Fibroblast of skin of right biceps (primary cell): ENCODE results near the gene DMD.

Source experiments
- DNase-seq: peaks from one replicate; pipeline ENCODE4 v3.0.0-alpha.2; 2013

The DMD gene

GRCh38 chrX:31138124-31138523 is 2073.2 kb downstream of the DMD start:
- DNase-seq: no peak

- no peak for DNase-seq
Observed at GRCh38 chrX:31136144-31136611, 2075.2 kb downstream of the DMD start.

- DNase-seq: no peak
Observed at GRCh38 chrX:31132821-31133241, 2078.5 kb downstream of the DMD start.

GRCh38 chrX:31130457-31131220 is 2080.7 kb downstream of the DMD start:
- no peak for DNase-seq

GRCh38 chrX:31128855-31129254 is 2082.5 kb downstream of the DMD start:
- no peak for DNase-seq

- no peak for DNase-seq
Observed at GRCh38 chrX:31127716-31128115, 2083.6 kb downstream of the DMD start.

- DNase-seq: peak; percentile 62
Observed at GRCh38 chrX:31126205-31126604, 2085.1 kb downstream of the DMD start.

- no peak for DNase-seq
Observed at GRCh38 chrX:31124536-31124935, 2086.8 kb downstream of the DMD start.

GRCh38 chrX:31123335-31123734 is 2088.0 kb downstream of the DMD start:
- DNase-seq: no peak

GRCh38 chrX:31117266-31117665 is 2094.1 kb downstream of the DMD start:
- DNase-seq: no peak

GRCh38 chrX:31115398-31115797 is 2096.0 kb downstream of the DMD start:
- DNase-seq: no peak

- no peak for DNase-seq
Observed at GRCh38 chrX:31114858-31115257, 2096.5 kb downstream of the DMD start.

GRCh38 chrX:31112226-31112999 is 2098.9 kb downstream of the DMD start:
- DNase-seq: no peak

GRCh38 chrX:31110657-31111056 is 2100.7 kb downstream of the DMD start:
- no peak for DNase-seq

- no peak for DNase-seq
Observed at GRCh38 chrX:31099536-31100090, 2111.7 kb downstream of the DMD start.

GRCh38 chrX:31098079-31098478 is 2113.3 kb downstream of the DMD start:
- DNase-seq: no peak

GRCh38 chrX:31093639-31093975 is 2117.7 kb downstream of the DMD start:
- no peak for DNase-seq

GRCh38 chrX:31092970-31093638 is 2118.2 kb downstream of the DMD start:
- no peak for DNase-seq

- DNase-seq: no peak
Observed at GRCh38 chrX:31092476-31092875, 2118.9 kb downstream of the DMD start.

- no peak for DNase-seq
Observed at GRCh38 chrX:31091819-31092218, 2119.5 kb downstream of the DMD start.

GRCh38 chrX:31074522-31074921 is 2136.8 kb downstream of the DMD start:
- DNase-seq: no peak

- no peak for DNase-seq
Observed at GRCh38 chrX:31071725-31072124, 2139.6 kb downstream of the DMD start, which contains the start of gene FTHL17. TSS of gene FTHL17 (minus strand) at chrX:31072041. CDS start at chrX:31071953, 88 bp downstream.

- DNase-seq: no peak
Observed at GRCh38 chrX:31071262-31071661, 2140.1 kb downstream of the DMD start.
